AG08396 (cell line): ENCODE results near the gene XRN2.
"Not testable (repeated sequence)": the region's sequence is repeated elsewhere in the genome, so short reads cannot be mapped to it uniquely, and the experiment has no call there.

ENCODE experiments used
- DNase-seq: peaks from one replicate; pipeline ENCODE4 v3.0.0; 2012; ENCODE audit warnings: low spot score, mixed read lengths

XRN2 gene

DNA sequence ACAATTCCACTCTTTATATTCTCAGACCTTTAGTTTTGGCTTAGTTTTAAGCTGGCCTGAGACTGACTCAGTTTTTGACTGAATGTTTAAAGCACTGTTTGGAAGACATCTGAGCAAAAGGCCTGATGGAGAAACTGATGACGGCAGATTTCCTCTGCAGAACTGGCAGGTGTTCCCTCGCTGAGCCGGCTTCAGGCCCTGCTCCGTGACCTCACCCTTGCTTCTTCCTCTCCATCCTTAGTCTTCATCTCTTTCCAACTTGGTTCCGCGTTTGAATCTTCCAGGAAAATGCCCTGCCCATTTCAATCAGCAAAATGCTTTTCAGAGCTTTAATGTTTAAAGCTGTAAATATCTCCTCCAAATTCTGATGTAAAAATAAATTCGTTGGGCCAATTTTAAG lies 87.6 kb downstream of the XRN2 start:
- no peak for DNase-seq

DNA sequence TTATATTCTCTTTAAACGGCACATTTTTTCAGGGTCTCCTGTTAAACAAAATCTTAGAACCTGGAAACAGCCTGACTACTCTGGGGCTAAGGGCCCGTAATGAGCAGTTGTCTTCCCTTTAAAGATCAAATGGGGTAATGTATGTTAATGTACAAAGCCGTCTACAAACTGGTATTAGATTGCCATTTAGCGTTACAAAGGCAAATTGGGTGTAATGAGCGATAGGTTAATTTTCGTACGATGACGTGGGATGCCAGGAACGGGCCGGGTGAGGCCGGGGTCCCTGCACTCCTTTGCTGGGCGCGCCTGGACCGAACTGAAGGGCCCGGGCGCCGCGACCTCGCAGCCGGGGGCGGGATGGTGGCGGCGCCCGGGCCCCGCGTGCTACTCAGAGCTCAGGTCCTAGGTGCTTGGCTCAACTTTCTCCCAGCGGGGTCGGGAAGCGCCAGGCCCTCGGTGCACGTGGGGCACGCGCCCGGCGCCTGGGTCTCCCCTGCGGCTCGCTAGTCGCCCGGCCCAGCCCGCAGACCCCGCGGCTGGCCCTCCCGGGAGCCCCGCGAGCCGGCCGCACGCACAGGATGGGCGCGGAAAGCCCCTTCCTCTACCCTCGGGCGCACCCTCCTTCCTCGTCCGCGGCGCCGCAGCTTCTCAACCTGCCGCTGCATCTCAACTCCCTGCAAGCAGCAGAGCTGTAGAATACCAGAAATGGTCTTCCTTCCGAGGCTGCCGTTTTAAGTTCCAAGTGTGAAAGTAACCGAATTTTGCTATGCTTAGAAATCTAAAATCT lies 88.2 kb downstream of the XRN2 start:
- no peak for DNase-seq

DNA sequence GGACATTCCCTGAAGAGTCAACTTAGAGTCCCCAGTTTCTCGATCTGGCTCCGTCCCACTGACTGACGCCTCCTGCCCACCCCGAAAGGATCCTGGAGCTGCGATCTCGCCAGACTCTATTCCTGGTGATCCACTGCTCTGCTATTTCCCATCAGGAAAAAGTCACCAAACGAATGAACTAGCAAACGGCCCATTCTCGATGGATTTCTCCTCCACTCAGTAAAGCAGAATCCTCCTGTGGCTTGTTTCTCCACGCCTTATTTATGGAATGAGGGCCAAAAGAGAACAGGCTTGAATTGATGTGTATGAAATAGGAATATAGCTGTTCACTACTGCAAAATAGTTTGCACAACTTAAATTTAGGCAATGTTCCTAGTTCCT lies 88.8 kb downstream of the XRN2 start:
- DNase-seq, result no peak

DNA sequence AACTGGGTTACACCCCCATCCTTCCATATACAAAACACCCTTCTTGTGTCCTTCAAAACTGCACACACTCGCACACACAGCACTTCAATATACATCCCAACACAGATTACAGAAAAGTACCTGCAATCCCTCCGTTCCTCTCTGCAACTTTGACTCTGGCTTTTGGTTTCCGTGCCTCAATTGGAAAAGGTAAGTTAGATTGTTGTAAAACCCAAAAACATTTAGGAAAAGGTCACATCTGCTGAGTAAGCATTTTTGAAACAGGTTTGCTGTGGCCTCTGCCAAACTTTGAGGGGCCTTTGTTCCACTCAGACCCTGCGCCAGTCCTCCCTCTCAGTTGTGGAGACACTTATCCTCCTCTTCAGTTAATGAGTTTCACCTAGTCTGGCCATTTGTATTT lies 90.0 kb downstream of the XRN2 start:
- no peak for DNase-seq

- DNase-seq, result no peak
Observed at GRCh38 chr20:21393816-21394519, 90.8 kb downstream of the XRN2 start.

- no peak for DNase-seq
Observed at GRCh38 chr20:21394551-21394950, 91.4 kb downstream of the XRN2 start.

DNA sequence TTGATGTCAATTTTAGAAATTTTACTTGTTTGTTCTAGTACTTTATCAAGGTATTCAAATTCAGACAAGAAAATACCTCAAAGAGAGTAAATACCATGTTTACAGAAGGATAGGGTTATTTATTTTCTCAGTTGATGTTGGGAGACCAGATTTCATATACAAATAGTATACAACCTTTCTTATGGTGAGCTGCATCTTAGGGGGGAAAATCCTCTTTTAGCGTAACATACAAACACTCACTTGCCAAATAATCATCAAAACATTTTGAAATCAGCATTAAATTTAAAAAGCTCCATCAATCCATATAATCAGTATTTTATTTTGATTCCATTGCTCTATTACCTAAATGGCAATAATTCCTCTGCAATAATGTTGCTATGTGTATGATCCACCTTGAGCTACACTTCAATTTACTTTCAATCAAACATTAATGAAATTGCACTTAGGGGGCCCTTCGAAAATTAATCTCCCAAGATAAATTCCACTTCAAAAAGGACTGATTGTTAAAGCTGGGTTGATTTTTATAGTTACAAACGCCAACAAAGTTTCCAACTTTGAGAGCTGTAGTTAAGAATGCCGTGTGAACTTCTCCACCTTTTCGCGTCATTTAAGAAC lies 92.0 kb downstream of the XRN2 start:
- no peak for DNase-seq

DNA sequence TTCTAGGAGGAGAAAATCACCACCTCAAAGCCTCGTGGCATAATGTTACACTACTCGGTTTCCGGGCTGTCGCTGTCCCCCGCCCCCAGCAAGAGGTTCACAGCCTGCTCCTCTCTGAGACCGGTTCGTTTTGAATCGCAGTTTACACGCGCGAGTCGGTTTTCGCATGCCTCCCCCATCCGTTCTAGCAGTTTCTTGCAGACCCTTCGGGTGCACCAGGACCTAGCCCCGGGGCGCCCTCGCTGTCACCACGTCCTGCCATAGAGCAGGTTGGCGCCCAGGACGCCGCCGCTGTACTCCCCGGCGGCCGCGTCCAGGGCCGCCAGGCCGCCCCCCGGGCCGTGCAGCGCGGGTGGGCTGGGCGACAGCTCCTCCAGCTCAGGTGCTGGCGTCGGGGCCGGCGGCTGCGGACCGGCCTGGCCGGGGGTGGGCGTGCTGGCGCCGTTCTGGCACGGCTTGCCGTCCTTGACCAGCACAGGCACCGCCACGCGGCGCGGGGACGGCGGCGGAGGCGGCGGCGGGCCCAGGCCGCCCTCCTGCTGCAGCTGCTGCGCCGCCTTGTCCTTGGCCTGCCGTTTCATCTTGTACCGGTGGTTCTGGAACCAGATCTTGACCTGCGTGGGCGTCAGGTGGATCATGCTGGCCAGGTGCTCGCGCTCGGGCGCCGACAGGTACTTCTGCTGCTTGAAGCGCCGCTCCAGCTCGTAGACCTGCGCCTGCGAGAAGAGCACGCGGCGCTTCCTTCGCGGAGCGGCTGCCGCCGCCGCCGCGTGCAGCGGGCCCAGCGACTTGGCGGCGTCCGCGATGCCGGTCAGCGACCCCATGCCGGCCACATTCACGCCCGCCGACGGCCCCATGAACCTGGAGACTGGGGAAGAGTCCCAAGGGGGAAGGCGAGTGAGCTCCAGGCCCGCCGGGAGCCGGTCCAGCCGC lies 92.8 kb downstream of the XRN2 start:
- no peak for DNase-seq

GRCh38 chr20:21396599-21397340 lies 93.6 kb downstream of the XRN2 start:
- DNase-seq, result no peak

- no peak for DNase-seq
Observed at GRCh38 chr20:21397341-21398108, 94.4 kb downstream of the XRN2 start, which contains the start of gene NKX2-4. Gene NKX2-4 (minus strand): TSS chr20:21397526. CDS start chr20:21397399, 127 bp downstream.

- DNase-seq, result no peak
Observed at GRCh38 chr20:21398109-21399004, 95.2 kb downstream of the XRN2 start.

DNA sequence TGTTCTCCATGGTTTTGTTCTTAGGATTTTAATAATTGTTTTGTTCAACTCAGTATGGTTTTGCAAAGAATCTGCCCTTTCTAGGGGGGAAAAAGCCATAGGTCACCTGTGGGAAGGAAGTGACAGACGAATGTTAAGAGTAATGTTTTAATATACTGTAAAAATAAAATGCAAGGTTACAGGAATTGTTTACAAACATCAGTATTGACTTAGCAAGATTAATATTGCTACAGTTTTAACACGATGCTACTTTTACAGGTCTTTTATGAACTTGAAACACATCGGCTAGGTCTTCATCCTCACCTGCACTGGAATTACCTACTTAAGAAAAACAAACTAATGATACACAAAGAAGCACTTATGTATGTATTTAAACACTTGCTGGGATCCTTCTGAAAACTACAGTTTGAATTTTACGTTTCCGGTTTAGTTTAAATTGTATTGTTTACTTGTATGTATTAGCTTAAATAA lies 95.9 kb downstream of the XRN2 start:
- no peak for DNase-seq

DNA sequence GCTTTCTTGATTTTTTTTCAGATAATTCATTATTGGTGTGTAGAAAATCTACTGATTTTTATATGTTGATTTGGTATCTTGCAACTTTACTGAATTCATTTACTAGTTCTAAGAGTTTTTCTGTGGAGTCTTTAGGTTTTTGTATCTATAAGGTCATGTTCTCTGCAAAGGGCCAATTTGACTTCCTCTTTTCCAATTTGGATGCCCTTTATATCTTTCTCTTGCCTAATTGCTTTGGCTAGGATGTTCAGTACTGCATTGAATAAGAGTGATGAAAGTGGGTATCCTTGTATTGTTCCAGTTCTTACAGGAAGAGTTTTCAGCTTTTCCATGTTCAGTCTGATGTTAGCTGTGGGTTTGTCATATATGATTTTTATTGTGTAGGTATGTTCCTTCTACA lies 108.6 kb downstream of the XRN2 start:
- DNase-seq, result no peak

- DNase-seq, result not testable (repeated sequence)
Observed at GRCh38 chr20:21413996-21414395, 110.9 kb downstream of the XRN2 start.

GRCh38 chr20:21419147-21419546 lies 116.0 kb downstream of the XRN2 start:
- not testable (repeated sequence) for DNase-seq

- no peak for DNase-seq
Observed at GRCh38 chr20:21421601-21422236, 118.6 kb downstream of the XRN2 start.

- not testable (repeated sequence) for DNase-seq
Observed at GRCh38 chr20:21423712-21424111, 120.6 kb downstream of the XRN2 start.

DNA sequence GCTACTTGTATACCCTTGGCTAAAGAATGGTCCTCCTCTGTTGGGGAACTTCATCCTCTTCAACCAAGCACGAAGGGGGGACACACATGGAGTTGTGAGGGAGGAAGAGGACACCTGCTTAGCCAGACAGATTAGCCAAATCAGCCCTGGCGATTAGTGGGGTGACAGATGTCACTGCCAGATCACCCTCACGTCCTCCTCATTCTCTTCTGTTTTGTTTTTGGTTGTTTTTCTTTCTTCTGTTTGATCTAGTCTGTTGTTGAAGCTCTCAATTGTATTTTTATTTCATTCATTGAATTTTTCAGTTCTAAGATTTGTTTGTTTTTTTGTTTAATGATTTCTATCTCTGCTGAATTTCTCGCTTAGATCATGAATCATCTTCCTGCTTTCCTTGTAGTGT lies 121.7 kb downstream of the XRN2 start:
- no peak for DNase-seq

DNA sequence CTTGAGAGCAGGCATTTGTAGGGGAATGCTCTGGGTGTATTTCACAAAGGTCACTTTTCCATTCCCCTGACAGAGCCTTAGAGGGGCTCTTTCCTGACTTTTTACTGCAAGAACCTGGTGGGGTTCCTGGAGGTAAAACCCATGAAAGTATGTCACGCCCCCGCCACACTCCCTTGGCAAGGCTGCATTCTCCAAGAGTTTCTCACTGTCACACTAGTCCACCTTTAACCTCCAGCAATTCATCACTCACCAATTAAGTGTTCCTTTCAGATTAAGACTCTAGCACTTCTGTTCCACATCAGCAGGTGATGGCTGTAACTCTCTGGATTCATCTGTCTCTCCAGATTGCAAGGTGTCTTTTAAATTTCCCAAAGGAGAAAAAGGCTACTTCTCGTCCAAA lies 126.9 kb downstream of the XRN2 start:
- no peak for DNase-seq
